GM21381 (cell line): ENCODE measurements around the gene FAM171A2.

Source experiments
- ATAC-seq: cut with Tn5 transposase; IDR thresholded peaks from one replicate; pipeline ENCODE4 v1.9.1; 2021; ENCODE audit warnings: mild to moderate bottlenecking, moderate library complexity; ENCODE audit not compliant: unreplicated experiment

Gene FAM171A2

GRCh38 chr17:44309472-44309871 is 54.2 kb downstream of the FAM171A2 start:
- ATAC-seq: no peak

- ATAC-seq: no peak
Observed at GRCh38 chr17:44308865-44309264, 54.8 kb downstream of the FAM171A2 start.

DNA sequence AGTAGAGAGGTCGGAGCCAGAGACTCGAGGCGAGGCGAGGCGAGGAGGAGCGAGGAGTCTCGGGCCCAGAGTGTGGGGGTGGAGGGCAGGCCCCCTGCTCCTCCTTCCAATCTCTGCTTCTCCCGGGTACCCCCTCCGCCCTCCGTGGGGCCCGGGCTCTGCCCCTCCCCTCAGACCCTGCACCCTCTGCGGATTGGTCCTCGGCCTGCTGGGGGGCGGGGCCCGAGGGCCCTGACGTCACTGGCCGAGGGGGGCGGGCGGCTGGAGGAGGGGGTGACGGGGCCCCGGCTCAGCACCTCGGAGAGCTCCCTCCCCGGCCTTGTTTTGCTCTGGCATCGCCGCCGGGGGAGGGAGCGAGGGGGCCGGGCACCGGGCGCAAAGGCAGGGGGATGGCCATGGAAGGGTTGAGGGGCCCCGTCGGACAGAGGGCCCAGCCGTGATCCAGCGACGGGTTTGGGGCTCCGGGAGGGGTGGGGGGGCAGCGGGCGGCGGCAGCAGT is 55.3 kb downstream of the FAM171A2 start, which contains the start of gene RUNDC3A:
Gene RUNDC3A (plus strand): TSS at position 282 of the 499 bp plus-strand sequence. CDS start 232 bp downstream, outside the sequence.
- no peak for ATAC-seq

DNA sequence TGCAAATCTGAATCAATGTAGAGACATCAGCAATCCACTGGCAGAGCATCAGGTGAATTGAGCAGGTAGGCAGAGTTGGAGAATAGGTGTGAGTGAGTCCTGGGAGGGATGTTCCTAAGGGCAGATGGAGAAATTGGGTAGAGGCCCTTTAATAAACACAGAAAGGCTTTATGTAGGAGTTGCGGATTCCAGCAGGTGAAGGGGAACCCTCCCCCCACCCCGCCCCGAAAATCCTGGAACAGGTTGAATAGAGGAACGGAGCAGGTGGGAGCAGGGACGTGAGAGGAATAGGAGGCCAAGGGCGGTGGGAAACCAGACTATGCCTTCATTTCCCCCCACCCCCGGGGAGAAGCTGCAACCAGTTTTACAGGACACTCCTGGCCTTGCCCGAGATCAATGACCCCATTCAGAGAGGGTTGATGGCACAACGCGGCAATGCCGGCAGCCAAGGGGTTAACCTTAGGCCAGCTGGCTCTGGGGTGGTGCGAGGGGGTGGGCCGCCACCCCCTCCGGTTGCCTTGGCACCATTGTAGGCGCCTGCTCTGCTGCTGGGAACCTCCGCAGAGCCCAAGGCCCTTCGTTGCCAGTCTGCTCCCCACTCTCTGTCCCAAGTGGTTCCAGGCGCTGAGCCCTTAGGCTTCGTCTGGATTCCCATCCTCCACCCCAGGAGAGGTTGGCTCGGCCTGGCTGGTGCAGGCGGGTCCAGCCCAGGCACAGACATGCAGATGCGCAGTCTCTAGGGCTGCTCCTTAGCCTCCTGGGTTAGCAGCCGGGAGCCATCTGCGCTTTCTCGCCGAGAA is 56.1 kb downstream of the FAM171A2 start:
- no peak for ATAC-seq

DNA sequence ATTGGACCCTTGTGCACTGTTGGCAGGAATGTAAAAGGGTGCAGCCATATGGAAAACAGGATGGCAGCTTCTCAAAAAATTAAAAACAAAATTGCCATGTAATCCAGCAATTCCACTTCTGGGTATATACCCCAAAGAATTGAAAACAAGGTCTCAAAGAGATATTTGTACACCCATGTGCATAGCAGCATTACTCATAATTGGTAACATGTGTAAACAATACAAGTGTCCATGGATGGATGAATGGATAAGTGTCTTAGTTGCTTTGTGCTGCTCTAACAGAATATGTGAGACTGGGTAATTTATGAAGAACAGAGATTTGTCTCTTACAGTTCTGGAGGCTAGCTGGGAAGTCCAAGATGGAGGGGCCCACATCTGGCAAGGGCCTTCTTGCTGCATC is 59.0 kb downstream of the FAM171A2 start:
- no peak for ATAC-seq
